Lower lobe of right lung (tissue), 2 donors: ENCODE measurements around the gene NTM. TPM values are rescaled to one million over a fixed set of nuclear protein-coding genes. Genes with fewer than 3 reads are reported as not detected.

Experiments used
- ATAC-seq, 2 donors: fragments of 200-7000 bp; cut with Tn5 transposase; one replicate each; pipeline ENCODE4 v1.9.1; 2020 to 2022; ENCODE audit warnings: mild to moderate bottlenecking in 2 of 2, moderate library complexity in 2 of 2
- DNase-seq: peaks from one replicate; pipeline ENCODE4 v3.0.0-alpha.2; 2020
- H3K27ac ChIP-seq: fragments of 200-600 bp; one replicate; pipeline ENCODE4 v1.8.0; 2022
- H3K27me3 ChIP-seq: fragments of 200-600 bp; one replicate; pipeline ENCODE4 v1.8.0; 2022; ENCODE audit warnings: low read depth
- H3K36me3 ChIP-seq: fragments of 200-600 bp; one replicate; pipeline ENCODE4 v1.8.0; 2022; ENCODE audit warnings: mild to moderate bottlenecking
- H3K4me1 ChIP-seq: fragments of 200-600 bp; one replicate; pipeline ENCODE4 v1.8.0; 2022
- H3K4me3 ChIP-seq: fragments of 200-600 bp; one replicate; pipeline ENCODE4 v1.8.0; 2022; ENCODE audit warnings: mild to moderate bottlenecking
- H3K9me3 ChIP-seq: fragments of 200-600 bp; one replicate; pipeline ENCODE4 v1.8.0; 2022
- CTCF ChIP-seq: fragments of 200-600 bp; IDR thresholded peaks from one replicate; pipeline ENCODE4 v1.8.0; 2022; ENCODE audit warnings: antibody characterized with exemption, mild to moderate bottlenecking
- intact Hi-C: fragments of 100-400 bp; cut with DNase I; formaldehyde crosslinking; loops from one replicate; pipeline ENCODE4 v1.11.0; 2022
- total RNA-seq: library from RNA; stranded (reverse); fragmentation: NEBNext Ultra II Directional; extraction: Animal tissue kit (Norgen Biotek cat#: 25700); gene quantifications from one replicate; pipeline ENCODE4 v1.2.1, GENCODE V29; 2021
- donor health status: DM: no; HTN: yes; CAD: no; lungs with severe emphysema.

Gene NTM
- total RNA-seq, 1 donor from 2014 or later = 2.3 TPM

- DNase-seq = no peak
- intact Hi-C loops = no loop called here
- Histone ChIP-seq H3K9me3 (no peaks in the 10 kb centered on the region), H3K36me3 (no peaks in the 10 kb centered on the region), H3K27me3 (peaks cover 5% of the 10 kb centered on the region), H3K4me3 (no peak overlapping the region), H3K27ac (no peak overlapping the region), H3K4me1 (no peaks in the 10 kb centered on the region)
- no peak for ATAC-seq
- no peak for TF ChIP-seq CTCF
Observed at GRCh38 chr11:131538322-131538721, 167.9 kb downstream of the NTM start.

GRCh38 chr11:131540676-131541075 is 170.3 kb downstream of the NTM start:
- no peak for ATAC-seq

GRCh38 chr11:131543389-131544025 is 173.1 kb downstream of the NTM start:
- TF ChIP-seq CTCF = no peak
- no peaks in the 10 kb centered on the region for H3K4me1 ChIP-seq
- H3K9me3 ChIP-seq = no peaks in the 10 kb centered on the region
- H3K27ac ChIP-seq = no peak overlapping the region
- DNase-seq (no peak), ATAC-seq (no peak)
- no peak overlapping the region for H3K4me3 ChIP-seq
- peaks cover 5% of the 10 kb centered on the region for H3K27me3 ChIP-seq
- no peaks in the 10 kb centered on the region for H3K36me3 ChIP-seq
- intact Hi-C loops = no loop called here

More at GRCh38 chr11:131540676-131541075, 170.3 kb downstream of the NTM start:
- H3K27ac ChIP-seq = no peak overlapping the region
- H3K4me1 ChIP-seq = no peaks in the 10 kb centered on the region
- intact Hi-C loops = no loop called here
- peaks cover 5% of the 10 kb centered on the region for H3K27me3 ChIP-seq
- no peaks in the 10 kb centered on the region for H3K36me3 ChIP-seq
- no peak for TF ChIP-seq CTCF
- no peak for DNase-seq
- no peaks in the 10 kb centered on the region for H3K9me3 ChIP-seq
- no peak overlapping the region for H3K4me3 ChIP-seq

- Histone ChIP-seq H3K9me3 (no peaks in the 10 kb centered on the region), H3K4me3 (no peak overlapping the region), H3K4me1 (no peaks in the 10 kb centered on the region), H3K27ac (no peak overlapping the region), H3K27me3 (peaks cover 5% of the 10 kb centered on the region), H3K36me3 (no peaks in the 10 kb centered on the region)
- no peak for DNase-seq
- no peak for ATAC-seq
- TF ChIP-seq CTCF = no peak
- intact Hi-C loops = no loop called here
Observed at GRCh38 chr11:131544591-131544990, 174.2 kb downstream of the NTM start.

- Histone ChIP-seq H3K36me3 (no peaks in the 10 kb centered on the region), H3K4me3 (no peak overlapping the region), H3K27ac (no peak overlapping the region), H3K4me1 (no peaks in the 10 kb centered on the region), H3K9me3 (no peaks in the 10 kb centered on the region), H3K27me3 (peaks cover 5% of the 10 kb centered on the region)
- no peak for TF ChIP-seq CTCF
- ATAC-seq (no peak), DNase-seq (no peak)
- intact Hi-C loops = no loop called here
Observed at GRCh38 chr11:131546218-131546895, 175.9 kb downstream of the NTM start.
